Ishikawa (cell line): ENCODE results near the gene IGSF3.

ENCODE experiments used
- CEBPB ChIP-seq: IDR thresholded peaks from 2 replicates; pipeline ENCODE4 v1.6.1; 2012
- CREB1 ChIP-seq: IDR thresholded peaks from 2 replicates; pipeline ENCODE4 v1.6.1; 2012; ENCODE audit warnings: low read depth
- EGR1 ChIP-seq: IDR thresholded peaks from 2 replicates; pipeline ENCODE4 v1.6.1; 2012
- EP300 ChIP-seq: IDR thresholded peaks from 2 replicates; pipeline ENCODE4 v1.6.1; 2012; ENCODE audit warnings: borderline replicate concordance
- FOXM1 ChIP-seq: IDR thresholded peaks from 2 replicates; pipeline ENCODE4 v1.6.1; 2012; ENCODE audit warnings: low read depth, borderline replicate concordance
- MAX ChIP-seq: IDR thresholded peaks from 2 replicates; pipeline ENCODE4 v1.6.1; 2012
- NFIC ChIP-seq: IDR thresholded peaks from 2 replicates; pipeline ENCODE4 v1.6.1; 2012
- RAD21 ChIP-seq: IDR thresholded peaks from 2 replicates; pipeline ENCODE4 v1.6.1; 2012; ENCODE audit warnings: low read depth
- REST ChIP-seq: IDR thresholded peaks from 2 replicates; pipeline ENCODE4 v1.6.1; 2012; ENCODE audit warnings: low read depth, mild to moderate bottlenecking
- TAF1 ChIP-seq: IDR thresholded peaks from 2 replicates; pipeline ENCODE4 v1.6.1; 2012; ENCODE audit warnings: low read depth, mild to moderate bottlenecking
- TCF12 ChIP-seq: IDR thresholded peaks from 2 replicates; pipeline ENCODE4 v1.6.1; 2012; ENCODE audit warnings: low read depth
- TEAD4 ChIP-seq: IDR thresholded peaks from 2 replicates; pipeline ENCODE4 v1.6.1; 2012
- YY1 ChIP-seq: IDR thresholded peaks from 2 replicates; pipeline ENCODE4 v1.6.1; 2012; ENCODE audit warnings: low read depth
- ZBTB7A ChIP-seq: IDR thresholded peaks from 2 replicates; pipeline ENCODE4 v1.6.1; 2012; ENCODE audit warnings: low read depth
- TF ChIP-seq, protein P1 (sequence below): IDR thresholded peaks from 2 replicates; pipeline ENCODE4 v1.6.1; 2012

The IGSF3 gene

GRCh38 chr1:116690849-116691406 is 23.4 kb upstream of the IGSF3 start:
- no peak for TF ChIP-seq MAX
- no peak for TF ChIP-seq REST
- TF ChIP-seq TEAD4 = no peak
- TF ChIP-seq EGR1 = no peak
- no peak for TF ChIP-seq TAF1
- no peak for TF ChIP-seq CEBPB
- no peak for TF ChIP-seq CREB1

DNA sequence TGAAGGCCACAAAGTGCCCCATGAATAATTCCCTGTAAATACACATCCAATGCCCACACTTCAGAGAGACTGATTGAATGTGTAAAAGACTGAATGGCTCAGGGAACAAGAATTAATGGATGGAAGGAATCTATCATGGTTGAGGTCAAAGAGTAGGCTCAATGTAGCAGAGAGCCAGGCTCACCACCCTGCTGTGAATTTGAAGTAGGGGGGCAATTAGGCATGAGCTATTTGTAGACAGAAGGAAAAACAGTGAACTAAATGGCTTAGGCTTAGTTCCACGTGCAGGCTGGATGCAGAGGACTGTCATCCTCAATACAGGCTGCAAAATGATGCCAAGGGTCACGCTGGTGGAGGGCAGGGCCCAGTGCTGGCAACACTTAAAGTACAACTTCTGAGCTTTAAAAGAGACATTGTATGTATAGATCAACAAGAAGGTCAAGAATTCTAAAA is 22.9 kb upstream of the IGSF3 start:
- no peak for TF ChIP-seq EP300
- no peak for TF ChIP-seq MAX
- no peak for TF ChIP-seq EGR1
- no peak for TF ChIP-seq NFIC
- TF ChIP-seq TAF1 = no peak
- TF ChIP-seq YY1 = no peak
- TF ChIP-seq, protein P1, sequence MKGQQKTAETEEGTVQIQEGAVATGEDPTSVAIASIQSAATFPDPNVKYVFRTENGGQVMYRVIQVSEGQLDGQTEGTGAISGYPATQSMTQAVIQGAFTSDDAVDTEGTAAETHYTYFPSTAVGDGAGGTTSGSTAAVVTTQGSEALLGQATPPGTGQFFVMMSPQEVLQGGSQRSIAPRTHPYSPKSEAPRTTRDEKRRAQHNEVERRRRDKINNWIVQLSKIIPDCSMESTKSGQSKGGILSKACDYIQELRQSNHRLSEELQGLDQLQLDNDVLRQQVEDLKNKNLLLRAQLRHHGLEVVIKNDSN = no peak
- no peak for TF ChIP-seq FOXM1
- no peak for TF ChIP-seq REST
- no peak for TF ChIP-seq TCF12
- no peak for TF ChIP-seq CREB1
- TF ChIP-seq RAD21 = no peak
- TF ChIP-seq TEAD4 = no peak
- no peak for TF ChIP-seq ZBTB7A
- TF ChIP-seq CEBPB = no peak

GRCh38 chr1:116686723-116687352 is 19.3 kb upstream of the IGSF3 start:
- peak; percentile 51; the same call in 1 of the 2 replicates for TF ChIP-seq NFIC
- TF ChIP-seq EGR1 = no peak
- TF ChIP-seq, protein P1 = peak; percentile 37; the same call in 1 of the 2 replicates
- no peak for TF ChIP-seq ZBTB7A
- TF ChIP-seq CEBPB = no peak
- 0 out of 2 replicates have a peak, but pooled peaks have one; percentile 46 for TF ChIP-seq YY1

DNA sequence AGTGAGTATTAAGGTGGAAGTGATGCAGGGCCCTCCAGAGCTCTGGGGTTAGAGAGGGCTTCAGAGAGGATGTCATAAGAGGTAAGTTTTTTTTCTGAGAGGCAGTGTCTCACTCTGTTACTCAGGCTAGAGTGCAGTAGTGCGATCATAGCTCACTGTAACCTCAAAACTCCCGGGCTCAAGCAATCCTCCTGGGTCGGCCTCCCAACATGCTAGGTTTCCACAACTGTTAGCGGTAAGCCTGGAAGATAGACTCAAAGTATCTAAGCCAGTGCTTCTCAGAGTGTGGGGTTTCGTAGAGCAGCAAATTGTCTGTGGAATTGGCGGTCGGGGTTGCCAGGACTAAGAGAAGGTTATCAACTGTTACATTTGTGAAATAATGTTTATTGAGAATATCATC is 18.6 kb upstream of the IGSF3 start:
- TF ChIP-seq ZBTB7A (no peak), RAD21 (no peak), TAF1 (no peak), REST (no peak), EP300 (no peak), YY1 (no peak), MAX (no peak), CEBPB (no peak), CREB1 (no peak)
- TF ChIP-seq, protein P1 = no peak
